ENCODE results near the gene METTL5. TPM values are rescaled to one million over a fixed set of nuclear protein-coding genes. Genes with fewer than 3 reads are reported as not detected.

METTL5 gene
- total and polyA plus RNA-seq, 9 of the 15 experiments (the other 6 are each of a cell fraction or from before 2014, with no cell fraction given) = 149 to 471 (median 224) TPM

DNA sequence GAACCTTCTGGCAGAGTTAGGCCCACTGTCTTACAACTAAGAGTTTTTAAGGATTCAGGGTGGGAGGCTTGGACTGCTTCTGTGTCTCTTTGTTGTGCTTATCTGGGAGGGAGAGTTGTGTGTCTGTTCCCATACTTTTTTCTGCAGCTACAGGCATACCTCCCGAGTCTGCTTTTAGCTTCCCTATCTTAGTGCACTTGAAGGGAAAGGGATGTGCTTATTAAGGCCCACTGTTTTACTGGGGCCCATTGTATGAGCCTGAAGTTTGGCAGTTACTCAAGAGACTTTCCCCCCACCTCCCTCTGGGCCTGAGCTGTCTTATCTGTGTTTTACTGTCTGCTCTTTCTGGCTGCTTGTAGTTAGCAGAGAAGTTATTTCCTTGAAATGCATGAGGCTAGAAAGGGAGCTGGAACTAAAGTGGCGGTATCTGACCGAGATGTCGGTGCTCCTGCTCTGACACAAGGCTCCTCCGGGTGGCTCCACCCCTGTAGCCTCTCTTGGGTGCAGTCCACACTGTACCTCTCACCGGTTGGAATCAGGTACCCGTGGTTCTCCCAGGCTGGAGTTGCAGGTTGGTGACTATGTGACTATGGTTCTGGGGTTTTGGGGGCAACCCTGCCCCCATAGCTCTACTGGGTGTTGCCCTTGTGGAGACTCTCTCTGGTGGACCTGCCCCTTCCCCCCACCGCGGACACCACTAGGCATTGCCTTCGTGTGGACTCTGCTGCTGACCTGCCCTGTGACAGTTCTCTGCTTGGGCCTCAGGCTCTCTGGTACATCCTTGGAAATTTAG lies 15.4 kb upstream of the METTL5 start (continued):
- TF ChIP-seq, protein P1, sequence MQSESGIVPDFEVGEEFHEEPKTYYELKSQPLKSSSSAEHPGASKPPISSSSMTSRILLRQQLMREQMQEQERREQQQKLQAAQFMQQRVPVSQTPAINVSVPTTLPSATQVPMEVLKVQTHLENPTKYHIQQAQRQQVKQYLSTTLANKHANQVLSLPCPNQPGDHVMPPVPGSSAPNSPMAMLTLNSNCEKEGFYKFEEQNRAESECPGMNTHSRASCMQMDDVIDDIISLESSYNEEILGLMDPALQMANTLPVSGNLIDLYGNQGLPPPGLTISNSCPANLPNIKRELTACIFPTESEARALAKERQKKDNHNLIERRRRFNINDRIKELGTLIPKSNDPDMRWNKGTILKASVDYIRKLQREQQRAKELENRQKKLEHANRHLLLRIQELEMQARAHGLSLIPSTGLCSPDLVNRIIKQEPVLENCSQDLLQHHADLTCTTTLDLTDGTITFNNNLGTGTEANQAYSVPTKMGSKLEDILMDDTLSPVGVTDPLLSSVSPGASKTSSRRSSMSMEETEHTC (IDR thresholded peaks at IDR 0.05) = no peak
- TF ChIP-seq SREBF1 (IDR thresholded peaks at IDR 0.05; ENCODE audit: borderline replicate concordance, low read depth, low read length) (no peak), YY1 (IDR thresholded peaks at IDR 0.05; ENCODE audit: borderline replicate concordance in 1 of 3, control insufficient read depth in 1 of 3, extremely low read depth in 1 of 3, insufficient read depth in 3 of 3, insufficient read length in 1 of 3, insufficient replicate concordance in 2 of 3, low read depth in 1 of 3, low read length in 2 of 3) (peak in 1 of 3 experiments; percentile 51), RFX7 (CRISPR knock-in tag; IDR thresholded peaks at IDR 0.05) (no peak), ESRRB (CRISPR knock-in tag; IDR thresholded peaks at IDR 0.05; ENCODE audit: borderline replicate concordance) (no peak), STAT5A (IDR thresholded peaks at IDR 0.05; ENCODE audit: borderline replicate concordance, low read length) (peak; percentile 70; the same call in 1 of the 2 replicates), MEIS2 (IDR thresholded peaks at IDR 0.05; ENCODE audit: partially characterized antibody) (peak; percentile 66), RBM25 (IDR thresholded peaks at IDR 0.05; ENCODE audit: low read depth, low read length, severe bottlenecking) (no peak), ZNF384 (IDR thresholded peaks at IDR 0.05; ENCODE audit: low read depth, low read length) (0 out of 2 replicates have a peak, but pooled peaks have one; percentile 8), KAT7 (CRISPR knock-in tag; IDR thresholded peaks at IDR 0.05; ENCODE audit: borderline replicate concordance) (0 out of 2 replicates have a peak, but pooled peaks have one; percentile 53), HSF4 (CRISPR knock-in tag; IDR thresholded peaks at IDR 0.05; ENCODE audit: borderline replicate concordance) (no peak), EP400 (IDR thresholded peaks at IDR 0.05) (peak; percentile 67)
- TF ChIP-seq, protein P2, sequence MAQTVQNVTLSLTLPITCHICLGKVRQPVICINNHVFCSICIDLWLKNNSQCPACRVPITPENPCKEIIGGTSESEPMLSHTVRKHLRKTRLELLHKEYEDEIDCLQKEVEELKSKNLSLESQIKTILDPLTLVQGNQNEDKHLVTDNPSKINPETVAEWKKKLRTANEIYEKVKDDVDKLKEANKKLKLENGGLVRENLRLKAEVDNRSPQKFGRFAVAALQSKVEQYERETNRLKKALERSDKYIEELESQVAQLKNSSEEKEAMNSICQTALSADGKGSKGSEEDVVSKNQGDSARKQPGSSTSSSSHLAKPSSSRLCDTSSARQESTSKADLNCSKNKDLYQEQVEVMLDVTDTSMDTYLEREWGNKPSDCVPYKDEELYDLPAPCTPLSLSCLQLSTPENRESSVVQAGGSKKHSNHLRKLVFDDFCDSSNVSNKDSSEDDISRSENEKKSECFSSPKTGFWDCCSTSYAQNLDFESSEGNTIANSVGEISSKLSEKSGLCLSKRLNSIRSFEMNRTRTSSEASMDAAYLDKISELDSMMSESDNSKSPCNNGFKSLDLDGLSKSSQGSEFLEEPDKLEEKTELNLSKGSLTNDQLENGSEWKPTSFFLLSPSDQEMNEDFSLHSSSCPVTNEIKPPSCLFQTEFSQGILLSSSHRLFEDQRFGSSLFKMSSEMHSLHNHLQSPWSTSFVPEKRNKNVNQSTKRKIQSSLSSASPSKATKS (CRISPR knock-in tag; IDR thresholded peaks at IDR 0.05) = no peak
- TF ChIP-seq, protein P3, sequence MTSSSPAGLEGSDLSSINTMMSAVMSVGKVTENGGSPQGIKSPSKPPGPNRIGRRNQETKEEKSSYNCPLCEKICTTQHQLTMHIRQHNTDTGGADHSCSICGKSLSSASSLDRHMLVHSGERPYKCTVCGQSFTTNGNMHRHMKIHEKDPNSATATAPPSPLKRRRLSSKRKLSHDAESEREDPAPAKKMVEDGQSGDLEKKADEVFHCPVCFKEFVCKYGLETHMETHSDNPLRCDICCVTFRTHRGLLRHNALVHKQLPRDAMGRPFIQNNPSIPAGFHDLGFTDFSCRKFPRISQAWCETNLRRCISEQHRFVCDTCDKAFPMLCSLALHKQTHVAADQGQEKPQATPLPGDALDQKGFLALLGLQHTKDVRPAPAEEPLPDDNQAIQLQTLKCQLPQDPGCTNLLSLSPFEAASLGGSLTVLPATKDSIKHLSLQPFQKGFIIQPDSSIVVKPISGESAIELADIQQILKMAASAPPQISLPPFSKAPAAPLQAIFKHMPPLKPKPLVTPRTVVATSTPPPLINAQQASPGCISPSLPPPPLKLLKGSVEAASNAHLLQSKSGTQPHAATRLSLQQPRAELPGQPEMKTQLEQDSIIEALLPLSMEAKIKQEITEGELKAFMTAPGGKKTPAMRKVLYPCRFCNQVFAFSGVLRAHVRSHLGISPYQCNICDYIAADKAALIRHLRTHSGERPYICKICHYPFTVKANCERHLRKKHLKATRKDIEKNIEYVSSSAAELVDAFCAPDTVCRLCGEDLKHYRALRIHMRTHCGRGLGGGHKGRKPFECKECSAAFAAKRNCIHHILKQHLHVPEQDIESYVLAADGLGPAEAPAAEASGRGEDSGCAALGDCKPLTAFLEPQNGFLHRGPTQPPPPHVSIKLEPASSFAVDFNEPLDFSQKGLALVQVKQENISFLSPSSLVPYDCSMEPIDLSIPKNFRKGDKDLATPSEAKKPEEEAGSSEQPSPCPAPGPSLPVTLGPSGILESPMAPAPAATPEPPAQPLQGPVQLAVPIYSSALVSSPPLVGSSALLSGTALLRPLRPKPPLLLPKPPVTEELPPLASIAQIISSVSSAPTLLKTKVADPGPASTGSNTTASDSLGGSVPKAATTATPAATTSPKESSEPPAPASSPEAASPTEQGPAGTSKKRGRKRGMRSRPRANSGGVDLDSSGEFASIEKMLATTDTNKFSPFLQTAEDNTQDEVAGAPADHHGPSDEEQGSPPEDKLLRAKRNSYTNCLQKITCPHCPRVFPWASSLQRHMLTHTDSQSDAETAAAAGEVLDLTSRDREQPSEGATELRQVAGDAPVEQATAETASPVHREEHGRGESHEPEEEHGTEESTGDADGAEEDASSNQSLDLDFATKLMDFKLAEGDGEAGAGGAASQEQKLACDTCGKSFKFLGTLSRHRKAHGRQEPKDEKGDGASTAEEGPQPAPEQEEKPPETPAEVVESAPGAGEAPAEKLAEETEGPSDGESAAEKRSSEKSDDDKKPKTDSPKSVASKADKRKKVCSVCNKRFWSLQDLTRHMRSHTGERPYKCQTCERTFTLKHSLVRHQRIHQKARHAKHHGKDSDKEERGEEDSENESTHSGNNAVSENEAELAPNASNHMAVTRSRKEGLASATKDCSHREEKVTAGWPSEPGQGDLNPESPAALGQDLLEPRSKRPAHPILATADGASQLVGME (CRISPR knock-in tag; IDR thresholded peaks at IDR 0.05) = no peak
- TF ChIP-seq, protein P4, sequence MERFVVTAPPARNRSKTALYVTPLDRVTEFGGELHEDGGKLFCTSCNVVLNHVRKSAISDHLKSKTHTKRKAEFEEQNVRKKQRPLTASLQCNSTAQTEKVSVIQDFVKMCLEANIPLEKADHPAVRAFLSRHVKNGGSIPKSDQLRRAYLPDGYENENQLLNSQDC (CRISPR knock-in tag; IDR thresholded peaks at IDR 0.05) = no peak
- TF ChIP-seq, protein P5, sequence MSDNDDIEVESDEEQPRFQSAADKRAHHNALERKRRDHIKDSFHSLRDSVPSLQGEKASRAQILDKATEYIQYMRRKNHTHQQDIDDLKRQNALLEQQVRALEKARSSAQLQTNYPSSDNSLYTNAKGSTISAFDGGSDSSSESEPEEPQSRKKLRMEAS (CRISPR knock-in tag; IDR thresholded peaks at IDR 0.05) = peak; percentile 43; the same call in 1 of the 2 replicates

Measured in K562 (cell line).